Natural killer cell treated with Interleukin-12 subunit alpha and Interleukin-12 subunit beta and Interleukin-15 and Interleukin-18, amount 100 ng/mL, for 72 hours (primary cell): ENCODE data around the gene VILL. TPM values are rescaled to one million over a fixed set of nuclear protein-coding genes. Genes with fewer than 3 reads are reported as not detected.

Experiments
- ATAC-seq, 2 donors: fragments of 150-1000 bp; cut with Tn5 transposase in 1 of 2; sonication (Bioruptor Pico), chemical (Tn5 transposase) in 1 of 2; 2 replicates each; pipeline ENCODE4 v1.10.0; 2021
- DNase-seq: peaks from one replicate; pipeline ENCODE4 v3.0.0; 2022; ENCODE audit warnings: low spot score
- H3K27ac Mint-ChIP-seq, 2 donors: 1 replicate in 1 of 2; 2 replicates in 1 of 2; pipeline ENCODE4 v1.8.0; 2022; ENCODE audit warnings: mixed read lengths in 2 of 2, mild to moderate bottlenecking in 1 of 2, moderate library complexity in 1 of 2
- H3K27me3 Mint-ChIP-seq, 2 donors: 1 replicate in 1 of 2; 2 replicates in 1 of 2; pipeline ENCODE4 v1.8.0; 2022; ENCODE audit warnings: mixed read lengths in 2 of 2
- H3K36me3 Mint-ChIP-seq: one replicate; pipeline ENCODE4 v1.8.0; 2022; ENCODE audit warnings: mixed read lengths
- H3K4me1 Mint-ChIP-seq, 2 donors: 1 replicate in 1 of 2; 2 replicates in 1 of 2; pipeline ENCODE4 v1.8.0; 2022; ENCODE audit warnings: low read depth in 2 of 2, mixed read lengths in 2 of 2, mild to moderate bottlenecking in 1 of 2
- H3K4me3 Mint-ChIP-seq: one replicate; pipeline ENCODE4 v1.8.0; 2022; ENCODE audit warnings: mixed read lengths
- H3K9me3 Mint-ChIP-seq: 2 replicates; pipeline ENCODE4 v1.8.0; 2022; ENCODE audit warnings: mixed read lengths
- total RNA-seq, 2 donors: library from RNA; stranded (reverse); gene quantifications; one replicate each; pipeline ENCODE4 v1.2.3, GENCODE V29; 2022

VILL gene
- total RNA-seq, 2 donors from 2014 or later: 8.2 to 16.9 TPM

- ATAC-seq (peak in 1 of 2 donors; percentile 15), DNase-seq (no peak)
- no peaks in the 10 kb centered on the region for H3K9me3 Mint-ChIP-seq
- H3K4me3 Mint-ChIP-seq: no peak overlapping the region
- H3K36me3 Mint-ChIP-seq: no peaks in the 10 kb centered on the region
- H3K27me3 Mint-ChIP-seq: no peaks in the 10 kb centered on the region
- H3K27ac Mint-ChIP-seq: peak overlapping the region in 1 of 2 donors; percentile 60
- H3K4me1 Mint-ChIP-seq: peaks cover 24 to 27% of the 10 kb centered on the region in 2 donors
Observed at GRCh38 chr3:38003371-38003816, 12.8 kb downstream of the VILL start.

- Mint-ChIP-seq H3K4me3 (no peak overlapping the region), H3K36me3 (no peaks in the 10 kb centered on the region), H3K4me1 (peaks cover 22 to 27% of the 10 kb centered on the region in 2 donors), H3K9me3 (no peaks in the 10 kb centered on the region), H3K27ac (no peak overlapping the region), H3K27me3 (no peaks in the 10 kb centered on the region)
- ATAC-seq (no peak), DNase-seq (no peak)
Observed at GRCh38 chr3:38003817-38004414, 13.3 kb downstream of the VILL start.

GRCh38 chr3:38004415-38005075 lies 14.0 kb downstream of the VILL start:
- Mint-ChIP-seq H3K4me3 (no peak overlapping the region), H3K27me3 (no peaks in the 10 kb centered on the region), H3K27ac (no peak overlapping the region), H3K9me3 (no peaks in the 10 kb centered on the region), H3K36me3 (no peaks in the 10 kb centered on the region), H3K4me1 (peaks cover 17 to 23% of the 10 kb centered on the region in 2 donors)
- ATAC-seq: peak in 1 of 2 donors; percentile 50
- no peak for DNase-seq

- DNase-seq: no peak
- H3K4me1 Mint-ChIP-seq: peaks cover 13 to 20% of the 10 kb centered on the region in 2 donors
- no peaks in the 10 kb centered on the region for H3K9me3 Mint-ChIP-seq
- no peak overlapping the region for H3K27ac Mint-ChIP-seq
- H3K36me3 Mint-ChIP-seq: no peaks in the 10 kb centered on the region
- no peak for ATAC-seq
- no peaks in the 10 kb centered on the region for H3K27me3 Mint-ChIP-seq
- no peak overlapping the region for H3K4me3 Mint-ChIP-seq
Observed at GRCh38 chr3:38005076-38006020, 14.8 kb downstream of the VILL start.

GRCh38 chr3:38006031-38006430 lies 15.4 kb downstream of the VILL start:
- ATAC-seq (no peak), DNase-seq (no peak)
- Mint-ChIP-seq H3K27me3 (no peaks in the 10 kb centered on the region), H3K9me3 (no peaks in the 10 kb centered on the region), H3K4me1 (peaks cover 12 to 20% of the 10 kb centered on the region in 2 donors), H3K36me3 (no peaks in the 10 kb centered on the region), H3K4me3 (no peak overlapping the region), H3K27ac (no peak overlapping the region)

GRCh38 chr3:38006445-38006995 lies 15.9 kb downstream of the VILL start:
- DNase-seq (no peak), ATAC-seq (no peak)
- Mint-ChIP-seq H3K9me3 (no peaks in the 10 kb centered on the region), H3K36me3 (no peaks in the 10 kb centered on the region), H3K4me3 (no peak overlapping the region), H3K4me1 (peaks cover 12 to 20% of the 10 kb centered on the region in 2 donors), H3K27ac (no peak overlapping the region), H3K27me3 (no peaks in the 10 kb centered on the region)

GRCh38 chr3:38007754-38008090 lies 17.1 kb downstream of the VILL start:
- peaks cover 12 to 20% of the 10 kb centered on the region in 2 donors for H3K4me1 Mint-ChIP-seq
- H3K36me3 Mint-ChIP-seq: no peaks in the 10 kb centered on the region
- no peak overlapping the region for H3K4me3 Mint-ChIP-seq
- ATAC-seq (no peak), DNase-seq (no peak)
- H3K9me3 Mint-ChIP-seq: no peaks in the 10 kb centered on the region
- H3K27me3 Mint-ChIP-seq: no peaks in the 10 kb centered on the region
- H3K27ac Mint-ChIP-seq: no peak overlapping the region

GRCh38 chr3:38008191-38008701 lies 17.7 kb downstream of the VILL start:
- Mint-ChIP-seq H3K4me1 (peaks cover 9 to 15% of the 10 kb centered on the region in 2 donors), H3K36me3 (no peaks in the 10 kb centered on the region), H3K27ac (no peak overlapping the region), H3K9me3 (no peaks in the 10 kb centered on the region), H3K27me3 (no peaks in the 10 kb centered on the region), H3K4me3 (no peak overlapping the region)
- ATAC-seq (no peak), DNase-seq (no peak)

GRCh38 chr3:38008971-38009580 lies 18.5 kb downstream of the VILL start:
- Mint-ChIP-seq H3K9me3 (no peaks in the 10 kb centered on the region), H3K27me3 (no peaks in the 10 kb centered on the region), H3K4me3 (no peak overlapping the region), H3K36me3 (no peaks in the 10 kb centered on the region), H3K4me1 (peaks cover 9 to 11% of the 10 kb centered on the region in 2 donors), H3K27ac (peak overlapping the region in 1 of 2 donors; percentile 25)
- ATAC-seq (no peak), DNase-seq (no peak)

GRCh38 chr3:38009807-38010591 lies 19.4 kb downstream of the VILL start:
- H3K4me1 Mint-ChIP-seq: peaks cover 0 to 2% of the 10 kb centered on the region in 2 donors
- H3K4me3 Mint-ChIP-seq: no peak overlapping the region
- ATAC-seq (no peak), DNase-seq (no peak)
- H3K27me3 Mint-ChIP-seq: no peaks in the 10 kb centered on the region
- no peak overlapping the region for H3K27ac Mint-ChIP-seq
- peaks cover 3% of the 10 kb centered on the region for H3K36me3 Mint-ChIP-seq
- H3K9me3 Mint-ChIP-seq: no peaks in the 10 kb centered on the region

GRCh38 chr3:38011111-38011510 lies 20.5 kb downstream of the VILL start:
- Mint-ChIP-seq H3K4me1 (no peaks in the 10 kb centered on the region), H3K27me3 (no peaks in the 10 kb centered on the region), H3K9me3 (no peaks in the 10 kb centered on the region), H3K4me3 (no peak overlapping the region), H3K36me3 (peaks cover 7% of the 10 kb centered on the region), H3K27ac (no peak overlapping the region)
- ATAC-seq (no peak), DNase-seq (peak; percentile 55)

GRCh38 chr3:38015485-38015884 lies 24.9 kb downstream of the VILL start:
- no peaks in the 10 kb centered on the region for H3K27me3 Mint-ChIP-seq
- peaks cover 7% of the 10 kb centered on the region for H3K36me3 Mint-ChIP-seq
- DNase-seq (no peak), ATAC-seq (no peak)
- no peak overlapping the region for H3K4me3 Mint-ChIP-seq
- H3K9me3 Mint-ChIP-seq: no peaks in the 10 kb centered on the region
- H3K4me1 Mint-ChIP-seq: peaks cover 5 to 6% of the 10 kb centered on the region in 2 donors
- no peak overlapping the region for H3K27ac Mint-ChIP-seq
